WERI-Rb-1 (cell line): ENCODE data around the gene MX1.

ENCODE experiments used
- DNase-seq: peaks from one replicate; pipeline ENCODE4 v3.0.0-alpha.2; 2020
- H3K27ac ChIP-seq: fragments of 250-450 bp; sonication (Bioruptor Pico); 2 replicates; pipeline ENCODE4 v1.5.1; 2020; ENCODE audit warnings: mild to moderate bottlenecking, moderate library complexity
- H3K27me3 ChIP-seq: fragments of 250-450 bp; sonication (Bioruptor Pico); 2 replicates; pipeline ENCODE4 v1.5.1; 2021; ENCODE audit warnings: mild to moderate bottlenecking, low read depth, moderate library complexity; ENCODE audit not compliant: insufficient read depth, severe bottlenecking
- H3K36me3 ChIP-seq: fragments of 250-450 bp; sonication (Bioruptor Pico); 2 replicates; pipeline ENCODE4 v1.5.1; 2020; ENCODE audit warnings: mild to moderate bottlenecking, moderate library complexity
- H3K4me3 ChIP-seq: 2 replicates; pipeline ENCODE4 v1.5.1; 2011; ENCODE audit warnings: low read depth, mild to moderate bottlenecking, control low read depth, low read length
- H3K9me3 ChIP-seq: fragments of 250-450 bp; sonication (Bioruptor Pico); 2 replicates; pipeline ENCODE4 v1.5.1; 2021; ENCODE audit warnings: mild to moderate bottlenecking, moderate library complexity; ENCODE audit not compliant: severe bottlenecking
- CTCF ChIP-seq: IDR thresholded peaks from 2 replicates; pipeline ENCODE4 v1.5.1; 2011; ENCODE audit warnings: low read depth, mild to moderate bottlenecking, control low read depth, inconsistent platforms, low read length

Gene MX1

GRCh38 chr21:41402796-41403195, 23.2 kb upstream of the MX1 start:
- TF ChIP-seq CTCF = no peak
- H3K36me3 ChIP-seq = no peaks in the 10 kb centered on the region
- DNase-seq = no peak

GRCh38 chr21:41403331-41403730, 22.7 kb upstream of the MX1 start:
- Histone ChIP-seq H3K4me3 (no peak overlapping the region), H3K27me3 (no peaks in the 10 kb centered on the region), H3K36me3 (no peaks in the 10 kb centered on the region), H3K27ac (no peak overlapping the region), H3K9me3 (no peaks in the 10 kb centered on the region)
- no peak for TF ChIP-seq CTCF
- no peak for DNase-seq

More at GRCh38 chr21:41402796-41403195, 23.2 kb upstream of the MX1 start:
- Histone ChIP-seq H3K9me3 (no peaks in the 10 kb centered on the region), H3K27ac (no peak overlapping the region), H3K4me3 (no peak overlapping the region), H3K27me3 (no peaks in the 10 kb centered on the region)

- H3K27me3 ChIP-seq = no peaks in the 10 kb centered on the region
- TF ChIP-seq CTCF = no peak
- H3K9me3 ChIP-seq = no peaks in the 10 kb centered on the region
- no peaks in the 10 kb centered on the region for H3K36me3 ChIP-seq
- no peak overlapping the region for H3K4me3 ChIP-seq
- no peak overlapping the region for H3K27ac ChIP-seq
- no peak for DNase-seq
Measured at GRCh38 chr21:41403966-41404365, 22.1 kb upstream of the MX1 start.

- Histone ChIP-seq H3K36me3 (no peaks in the 10 kb centered on the region), H3K27me3 (no peaks in the 10 kb centered on the region), H3K4me3 (no peak overlapping the region), H3K9me3 (peaks cover under 1% of the 10 kb centered on the region), H3K27ac (no peak overlapping the region)
- DNase-seq = no peak
- no peak for TF ChIP-seq CTCF
Measured at GRCh38 chr21:41405321-41405720, 20.7 kb upstream of the MX1 start.

- Histone ChIP-seq H3K27ac (no peak overlapping the region), H3K27me3 (no peaks in the 10 kb centered on the region), H3K4me3 (no peak overlapping the region), H3K9me3 (peaks cover 4% of the 10 kb centered on the region), H3K36me3 (no peaks in the 10 kb centered on the region)
- no peak for DNase-seq
- TF ChIP-seq CTCF = no peak
Measured at GRCh38 chr21:41406340-41406739, 19.7 kb upstream of the MX1 start.
